Left hindlimb (tissue), 1 donor: ENCODE results near the gene FAM217B.

Experiments used
- DNase-seq: peaks from one replicate; pipeline ENCODE4 v3.0.0-alpha.2; 2018

FAM217B gene

DNA sequence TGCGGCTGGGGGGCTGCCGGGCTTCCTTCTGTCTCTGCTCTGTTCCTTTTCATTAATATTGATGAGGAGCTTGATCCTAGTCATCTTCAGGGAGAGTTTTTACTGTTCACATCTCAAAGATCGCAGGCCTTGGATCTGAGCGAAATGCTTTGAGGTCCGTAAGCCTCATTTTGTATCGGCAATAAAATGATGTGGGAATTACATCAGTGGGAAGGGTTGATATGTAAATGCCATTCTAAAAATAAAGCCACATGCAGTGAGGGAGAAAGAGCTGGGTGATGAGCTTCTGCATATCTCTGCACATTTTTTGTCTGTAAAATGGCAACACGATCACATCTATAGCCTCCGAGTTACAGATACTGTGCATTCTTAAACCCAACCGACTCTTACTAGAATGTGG, 42.9 kb downstream of the FAM217B start:
- DNase-seq, result no peak

DNA sequence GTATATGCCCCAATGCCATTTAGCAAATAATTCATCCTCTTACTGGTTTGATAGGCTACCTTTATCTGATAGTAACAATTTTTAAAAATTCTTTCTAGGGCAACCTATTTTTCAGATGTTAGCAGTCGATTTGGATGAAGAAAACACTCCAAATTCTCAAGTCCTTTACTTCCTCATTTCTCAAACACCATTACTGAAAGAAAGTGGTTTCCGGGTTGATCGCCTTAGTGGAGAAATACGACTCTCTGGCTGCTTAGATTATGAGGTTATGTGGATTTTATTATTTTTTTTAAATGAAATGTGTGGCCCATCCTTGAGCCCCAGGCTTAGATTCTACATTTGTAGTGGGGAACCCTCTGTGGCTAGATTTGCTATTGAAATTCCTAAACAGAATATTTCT, 44.4 kb downstream of the FAM217B start:
- no peak for DNase-seq

DNA sequence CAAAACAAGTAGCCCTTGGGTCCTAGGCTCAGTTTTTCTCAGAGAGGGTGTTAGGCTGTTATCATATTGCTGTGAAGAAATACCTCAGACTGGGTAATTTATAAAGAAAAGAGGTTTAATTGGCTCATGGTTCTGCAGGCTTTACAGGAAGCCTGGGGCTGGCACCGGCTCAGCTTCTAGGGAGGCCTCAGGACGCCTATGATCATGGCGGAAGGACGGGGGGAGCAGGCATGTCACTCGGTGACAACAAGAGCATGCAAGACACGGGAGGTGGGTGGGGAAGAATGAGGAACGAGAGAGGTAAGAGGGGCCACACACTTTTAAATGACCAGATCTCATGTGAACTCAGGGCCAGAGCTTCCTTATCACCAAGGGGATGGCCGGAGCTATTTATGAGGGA, 45.0 kb downstream of the FAM217B start:
- no peak for DNase-seq

GRCh38 chr20:59985864-59986263, 45.7 kb downstream of the FAM217B start:
- no peak for DNase-seq

DNA sequence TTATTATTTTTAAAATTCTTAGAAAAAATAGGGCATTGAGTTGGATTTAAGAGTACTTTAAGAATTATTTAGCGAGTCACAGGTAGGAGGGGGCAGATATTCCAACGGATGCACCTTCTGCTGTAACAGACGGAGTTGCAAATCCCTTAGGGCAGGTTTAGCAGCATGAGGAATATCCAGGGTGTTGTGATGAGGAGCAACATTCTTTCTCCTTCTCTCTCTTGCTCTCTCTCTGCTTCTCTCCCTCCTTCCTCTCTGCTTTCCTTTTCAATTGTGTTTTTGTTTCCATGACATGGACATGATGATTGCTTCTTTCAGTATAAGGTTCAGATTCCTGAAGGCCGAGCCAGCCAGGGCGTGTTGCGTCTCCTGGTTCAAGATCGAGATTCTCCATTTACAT, 46.9 kb downstream of the FAM217B start:
- DNase-seq, result no peak

GRCh38 chr20:59988141-59988540, 48.0 kb downstream of the FAM217B start:
- no peak for DNase-seq

DNA sequence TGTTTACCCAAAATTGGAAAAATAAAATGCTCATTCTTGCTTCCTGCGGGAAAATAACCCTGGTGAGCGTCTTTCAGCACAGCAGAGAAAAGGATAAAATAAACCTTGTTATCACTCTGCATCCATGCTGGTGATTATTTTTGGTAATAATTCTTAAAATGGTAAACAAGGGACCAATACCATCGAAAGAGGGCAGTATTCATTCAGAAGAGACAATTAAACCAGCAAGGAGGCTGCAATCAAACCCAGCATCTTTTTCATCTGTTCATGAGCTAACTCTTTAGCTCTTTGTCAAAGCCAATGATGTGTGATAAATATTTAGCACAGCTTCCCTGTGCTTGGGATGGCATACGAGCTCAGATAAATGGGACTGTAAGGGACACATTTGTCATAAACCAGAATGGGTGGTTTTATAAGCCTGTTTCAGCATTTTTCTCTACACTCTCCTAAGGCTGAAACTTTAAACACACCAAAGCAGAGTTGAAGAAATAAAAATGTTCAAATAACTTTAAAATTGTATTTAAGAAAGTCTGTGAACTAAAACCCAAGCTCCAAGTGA, 52.4 kb downstream of the FAM217B start:
- no peak for DNase-seq

- DNase-seq, result no peak
These were observed 53.7 kb downstream of the FAM217B start for GRCh38 chr20:59993736-59994430.

- DNase-seq, result peak; percentile 50
These were observed 54.5 kb downstream of the FAM217B start for GRCh38 chr20:59994697-59995122.

DNA sequence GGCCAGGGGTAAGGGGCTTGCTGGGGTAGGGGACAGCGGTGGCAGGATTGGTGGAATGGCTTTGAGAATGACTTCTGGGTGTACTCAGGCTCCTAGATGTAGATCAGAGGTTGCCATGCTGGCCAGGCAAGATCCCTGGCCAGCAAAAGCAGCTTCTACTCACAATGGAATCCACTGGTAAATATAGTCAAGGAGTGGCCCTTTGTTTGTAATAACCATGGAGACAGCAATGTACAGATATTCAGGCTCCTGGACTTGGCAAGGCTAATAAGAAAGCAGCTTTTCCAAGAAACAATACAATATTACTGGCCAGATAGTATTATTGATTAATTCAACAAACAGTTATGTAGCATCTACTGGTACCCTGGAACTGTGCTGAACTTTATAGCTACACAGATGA, 55.9 kb downstream of the FAM217B start:
- DNase-seq, result no peak

DNA sequence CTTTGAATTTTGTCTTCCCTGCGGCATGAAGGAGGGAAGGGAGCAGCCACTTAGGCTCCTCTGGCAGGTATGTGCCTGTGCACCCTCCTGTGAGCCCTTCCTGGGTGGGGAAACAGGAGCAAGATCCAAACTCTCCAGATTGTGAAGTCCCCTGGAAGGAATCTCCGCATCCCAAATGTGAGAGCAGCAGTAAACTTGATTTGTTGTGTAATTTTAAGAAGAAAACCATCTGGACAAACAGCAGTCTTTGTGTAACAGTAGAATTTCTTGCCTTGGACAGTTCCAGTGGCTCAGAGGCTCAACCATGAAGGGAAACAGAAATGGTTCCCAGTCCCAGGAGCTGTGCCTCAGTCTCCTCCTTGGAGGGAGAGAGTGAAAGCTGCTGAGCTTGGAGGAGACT, 57.7 kb downstream of the FAM217B start:
- DNase-seq, result no peak
